H1 (cell line): Measurements from ENCODE around the gene RASAL1. TPM values are rescaled to one million over a fixed set of nuclear protein-coding genes. Genes with fewer than 3 reads are reported as not detected.

Experiments used
- ATF3 ChIP-seq: IDR thresholded peaks from 2 replicates; pipeline ENCODE4 v1.6.1; 2011; ENCODE audit warnings: low read depth, mild to moderate bottlenecking, low read length; ENCODE audit not compliant: insufficient read depth
- CHD7 ChIP-seq: fragments of 300-600 bp; sonication (generic); IDR thresholded peaks from 2 replicates; pipeline ENCODE4 v1.7.1; 2012; ENCODE audit warnings: low read length, moderate library complexity, mild to moderate bottlenecking, inconsistent platforms; ENCODE audit not compliant: insufficient replicate concordance
- CREB1 ChIP-seq: IDR thresholded peaks from 2 replicates; pipeline ENCODE4 v1.6.1; 2012; ENCODE audit warnings: inconsistent platforms
- HDAC6 ChIP-seq: IDR thresholded peaks from one replicate; pipeline ENCODE4 v1.7.1; 2012; ENCODE audit warnings: low read depth, mild to moderate bottlenecking, inconsistent platforms, low read length, moderate library complexity
- KDM5A ChIP-seq: fragments of 200-600 bp; IDR thresholded peaks from 2 replicates; pipeline ENCODE4 v1.7.1; 2012; ENCODE audit warnings: mild to moderate bottlenecking, low read length, inconsistent platforms, mixed read lengths
- NRF1 ChIP-seq: IDR thresholded peaks from 2 replicates; pipeline ENCODE4 v1.6.1; 2011; ENCODE audit warnings: mild to moderate bottlenecking, low read depth, low read length, improper control_type of control experiment
- POLR2A ChIP-seq, 2 experiments: IDR thresholded peaks; 1 replicate in 1 of 2; 2 replicates in 1 of 2; pipeline ENCODE4 v1.6.1; 2011; ENCODE audit warnings: low read depth in 2 of 2, low read length in 2 of 2, mild to moderate bottlenecking in 2 of 2; ENCODE audit errors: control extremely low read depth in 1 of 2
- POLR2AphosphoS5 ChIP-seq: IDR thresholded peaks from 2 replicates; pipeline ENCODE4 v1.6.1; 2011; ENCODE audit warnings: low read depth, low read length
- POU5F1 ChIP-seq: IDR thresholded peaks from 2 replicates; pipeline ENCODE4 v1.6.1; 2011; ENCODE audit warnings: low read depth, mild to moderate bottlenecking, low read length, moderate library complexity
- ZNF274 ChIP-seq: IDR thresholded peaks from 2 replicates; pipeline ENCODE4 v1.7.0; 2012; ENCODE audit warnings: low read length, borderline replicate concordance; ENCODE audit errors: extremely low read depth
- polyA plus RNA-seq, 7 experiments: library from polyadenylated mRNA; depleted of rRNA in 3 of 7; stranded (reverse) in 5 of 7; unstranded in 2 of 7; fragments of >200 nt in 5 of 7; fragments of 200-250 nt in 2 of 7; gene quantifications; 1 replicate in 5 of 7; 2 replicates in 1 of 7; 4 replicates in 1 of 7; pipeline versions ENCODE4 v1.2.1 to v1.2.3, GENCODE V29; 2011 to 2013; ENCODE audit warnings: missing spikeins in 2 of 7, mixed read lengths in 2 of 7
- total RNA-seq: library from RNA; stranded (reverse); fragmentation: NEBNext Ultra II Directional; extraction: Animal tissue kit (Norgen Biotek cat#: 25700); gene quantifications from 2 replicates; pipeline ENCODE4 v1.2.1, GENCODE V29; 2021
- TF ChIP-seq, protein P1 (sequence below): IDR thresholded peaks from 2 replicates; pipeline ENCODE4 v1.6.1; 2012; ENCODE audit warnings: low read length, inconsistent platforms

Gene RASAL1
- total and polyA plus RNA-seq, 2 of the 8 experiments (the other 6 are each of a cell fraction or from before 2014, with no cell fraction given): 3.7 to 5.0 TPM

- no peak for TF ChIP-seq CHD7
- TF ChIP-seq HDAC6: no peak
- TF ChIP-seq NRF1: no peak
- no peak for TF ChIP-seq POU5F1
- TF ChIP-seq CREB1: no peak
- TF ChIP-seq KDM5A: no peak
- no peak for TF ChIP-seq POLR2A (IDR thresholded peaks at IDR 0.05; ENCODE audit: control extremely low read depth in 1 of 2, low read depth in 2 of 2, low read length in 2 of 2)
- no peak for TF ChIP-seq POLR2AphosphoS5
- TF ChIP-seq, protein P1, sequence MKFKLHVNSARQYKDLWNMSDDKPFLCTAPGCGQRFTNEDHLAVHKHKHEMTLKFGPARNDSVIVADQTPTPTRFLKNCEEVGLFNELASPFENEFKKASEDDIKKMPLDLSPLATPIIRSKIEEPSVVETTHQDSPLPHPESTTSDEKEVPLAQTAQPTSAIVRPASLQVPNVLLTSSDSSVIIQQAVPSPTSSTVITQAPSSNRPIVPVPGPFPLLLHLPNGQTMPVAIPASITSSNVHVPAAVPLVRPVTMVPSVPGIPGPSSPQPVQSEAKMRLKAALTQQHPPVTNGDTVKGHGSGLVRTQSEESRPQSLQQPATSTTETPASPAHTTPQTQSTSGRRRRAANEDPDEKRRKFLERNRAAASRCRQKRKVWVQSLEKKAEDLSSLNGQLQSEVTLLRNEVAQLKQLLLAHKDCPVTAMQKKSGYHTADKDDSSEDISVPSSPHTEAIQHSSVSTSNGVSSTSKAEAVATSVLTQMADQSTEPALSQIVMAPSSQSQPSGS: no peak
- no peak for TF ChIP-seq ATF3
- no peak for TF ChIP-seq ZNF274
These were observed 65.8 kb downstream of the RASAL1 start (continued) for GRCh38 chr12:113069751-113070116.
